NCI-H1105 treated with DMSO at 0.1 percent for 48 hours (cell line): ENCODE measurements around the gene PBX1.

Source experiments
- DNase-seq: peaks from one replicate; lab custom pipeline; 2025; lab: John Stamatoyannopoulos, UW

Gene PBX1

DNA sequence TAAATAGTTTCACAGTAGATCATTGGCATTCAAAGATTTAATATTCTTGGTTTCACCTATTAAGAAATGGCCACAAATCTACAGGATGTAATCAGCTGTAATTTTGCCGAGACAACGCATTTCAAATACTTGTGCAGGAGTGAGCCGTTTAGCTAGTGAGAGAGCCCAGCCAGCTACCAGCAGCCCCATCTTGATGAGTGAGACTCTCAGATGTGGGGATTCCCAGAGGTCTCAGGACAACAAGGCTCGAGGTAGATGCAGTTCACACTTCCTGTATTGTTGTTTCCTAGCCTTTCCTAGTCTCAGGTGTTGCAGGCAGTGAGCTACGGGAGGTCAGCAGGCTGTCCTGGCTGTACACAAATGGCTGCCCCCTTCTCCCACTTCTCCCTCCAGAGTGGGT, 108.6 kb downstream of the PBX1 start:
- DNase-seq = no peak

- DNase-seq = no peak
These were observed 109.8 kb downstream of the PBX1 start for GRCh38 chr1:164668491-164669400.

- no peak for DNase-seq
These were observed 111.0 kb downstream of the PBX1 start for GRCh38 chr1:164670026-164670425.

DNA sequence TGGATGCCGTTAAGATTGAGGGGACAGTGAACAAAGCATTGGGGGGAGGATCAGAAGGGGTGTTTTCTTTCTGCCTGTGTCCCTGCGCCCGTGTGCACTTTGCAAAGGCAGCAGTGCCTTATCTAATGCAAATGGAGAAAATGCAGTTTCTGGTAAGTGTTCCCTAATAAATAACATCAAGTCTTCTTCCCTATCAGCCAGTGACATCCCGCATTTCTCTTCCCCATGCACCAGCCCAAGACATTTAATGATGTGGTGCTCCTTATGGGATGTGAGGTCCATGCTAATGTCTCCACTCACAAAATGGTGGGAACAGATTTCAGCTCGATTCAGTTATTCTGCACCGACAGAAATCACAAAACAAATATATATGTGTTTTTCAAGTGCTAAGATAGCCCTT, 111.8 kb downstream of the PBX1 start:
- no peak for DNase-seq

- DNase-seq = no peak
These were observed 112.5 kb downstream of the PBX1 start for GRCh38 chr1:164671323-164671965.

DNA sequence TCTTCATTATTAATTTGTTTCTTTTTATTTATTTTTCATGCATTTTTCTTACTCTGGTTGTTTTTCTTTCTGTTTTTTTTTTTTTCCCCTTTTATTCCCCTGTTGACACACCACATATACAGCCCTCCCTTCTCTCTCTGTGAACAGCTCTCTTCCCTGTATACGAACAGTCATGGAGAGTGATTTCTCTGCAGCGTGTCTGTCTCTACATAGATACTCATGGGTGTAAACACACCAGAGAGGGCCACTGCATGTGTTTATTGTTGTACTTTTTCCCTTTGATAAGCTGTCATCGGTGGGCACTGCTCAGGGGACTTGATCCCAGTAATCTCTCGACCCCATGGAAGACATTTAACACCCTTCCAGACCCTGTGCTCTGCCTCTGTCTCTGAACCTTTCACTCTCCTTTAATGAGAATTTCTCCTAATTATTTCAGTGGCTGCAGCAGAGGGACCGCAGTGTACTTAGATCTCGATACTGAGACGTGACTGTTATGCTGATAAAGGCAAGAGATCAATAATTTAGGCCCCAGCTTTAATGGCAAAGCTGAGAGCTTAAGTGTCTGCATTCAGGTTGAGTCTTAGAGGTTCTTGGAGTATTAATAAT, 113.1 kb downstream of the PBX1 start:
- DNase-seq = no peak

GRCh38 chr1:164672588-164672987, 113.6 kb downstream of the PBX1 start:
- no peak for DNase-seq

GRCh38 chr1:164673584-164674214, 114.7 kb downstream of the PBX1 start:
- DNase-seq = no peak

GRCh38 chr1:164675342-164675904, 116.4 kb downstream of the PBX1 start:
- no peak for DNase-seq

- DNase-seq = no peak
These were observed 119.2 kb downstream of the PBX1 start for GRCh38 chr1:164678136-164678700.

DNA sequence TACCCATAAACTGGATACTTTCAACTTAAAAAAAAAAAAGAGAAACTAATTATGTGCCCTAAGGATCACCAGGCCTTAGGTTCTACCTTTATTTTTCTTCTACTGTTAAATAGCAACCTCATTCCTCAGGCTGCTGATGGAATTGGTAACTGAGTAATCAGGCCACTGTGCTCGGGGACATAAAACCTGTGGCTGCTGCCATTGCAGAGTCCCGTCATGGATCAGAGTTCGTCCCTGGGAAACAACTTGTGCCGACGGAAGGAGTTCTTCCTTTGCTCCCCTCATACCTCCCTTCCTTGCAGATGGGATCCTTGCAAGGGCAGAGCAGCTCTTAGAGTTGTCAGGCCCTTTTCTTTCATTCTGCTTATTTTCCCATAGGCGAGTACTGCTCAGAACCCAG, 123.6 kb downstream of the PBX1 start:
- DNase-seq = no peak

GRCh38 chr1:164683235-164683634, 124.3 kb downstream of the PBX1 start:
- no peak for DNase-seq

- no peak for DNase-seq
These were observed 126.5 kb downstream of the PBX1 start for GRCh38 chr1:164685266-164686035.

GRCh38 chr1:164687777-164688176, 128.8 kb downstream of the PBX1 start:
- no peak for DNase-seq

- no peak for DNase-seq
These were observed 129.8 kb downstream of the PBX1 start for GRCh38 chr1:164688791-164689190.

GRCh38 chr1:164689672-164690511, 130.9 kb downstream of the PBX1 start:
- DNase-seq = no peak

GRCh38 chr1:164692420-164692819, 133.4 kb downstream of the PBX1 start:
- DNase-seq = no peak

DNA sequence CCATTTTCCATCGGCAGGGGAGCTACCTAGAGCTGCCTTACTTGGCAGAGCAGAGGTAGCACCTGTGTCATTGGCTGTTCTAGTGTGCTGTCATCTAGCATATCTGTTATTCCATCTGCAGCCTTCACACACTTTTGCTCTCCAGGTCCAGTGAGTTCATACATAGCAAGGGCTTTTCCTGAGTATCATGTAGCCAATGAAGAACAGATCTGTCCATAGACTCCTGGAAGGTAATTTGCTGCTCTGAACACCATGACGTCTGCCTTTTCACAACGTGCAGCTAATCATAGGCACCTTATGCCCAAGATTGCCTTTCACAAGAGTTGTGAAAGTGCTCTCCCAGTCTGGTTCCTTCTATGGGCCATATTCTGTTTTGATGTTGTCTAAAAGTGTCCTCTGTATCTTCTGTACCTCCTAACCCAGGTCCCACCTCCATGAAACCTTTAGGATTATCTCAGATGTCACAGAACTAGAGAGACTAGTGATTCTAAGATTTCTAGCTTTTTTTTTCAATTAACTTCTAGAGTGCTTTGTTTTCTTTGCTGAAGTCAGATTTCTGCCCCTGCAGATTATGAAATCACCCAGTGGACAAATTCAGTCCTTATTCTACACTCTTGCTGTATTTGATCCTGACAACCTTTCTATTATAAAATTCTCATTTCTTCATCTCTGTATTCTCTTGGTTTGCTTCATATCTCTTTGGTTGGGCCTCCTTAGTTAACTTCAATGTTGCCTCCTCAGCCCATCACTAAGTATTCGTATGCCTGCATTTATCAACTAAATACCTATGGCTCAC, 134.8 kb downstream of the PBX1 start:
- no peak for DNase-seq

GRCh38 chr1:164694505-164694904, 135.5 kb downstream of the PBX1 start:
- no peak for DNase-seq
